SK-N-MC (cell line): ENCODE results near the gene PTPN12.

Experiments
- DNase-seq: peaks from one replicate; pipeline ENCODE4 v3.0.0-alpha.2; 2011; ENCODE audit warnings: low read depth, low spot score
- H3K27ac ChIP-seq: fragments of 200-600 bp; sonication (generic); 2 replicates; pipeline ENCODE4 v1.5.1; 2016; ENCODE audit warnings: mixed run types
- H3K36me3 ChIP-seq: fragments of 200-600 bp; sonication (generic); 2 replicates; pipeline ENCODE4 v1.6.1; 2017; ENCODE audit warnings: antibody characterized with exemption, low read length, mixed read lengths; ENCODE audit not compliant: insufficient read depth
- H3K4me3 ChIP-seq: fragments of 200-600 bp; sonication (generic); 2 replicates; pipeline ENCODE4 v1.5.1; 2016
- H3K9ac ChIP-seq: fragments of 200-600 bp; sonication (generic); 2 replicates; pipeline ENCODE4 v1.8.0; 2017; ENCODE audit warnings: mixed run types, mixed read lengths; ENCODE audit not compliant: insufficient read length
- H3K9me3 ChIP-seq: fragments of 200-600 bp; sonication (generic); 2 replicates; pipeline ENCODE4 v1.6.1; 2017; ENCODE audit warnings: low read depth, mild to moderate bottlenecking, antibody characterized with exemption, low read length, moderate library complexity, mixed read lengths
- EZH2 ChIP-seq: fragments of 200-600 bp; sonication (generic); IDR thresholded peaks from one replicate; pipeline ENCODE4 v1.6.1; 2017; ENCODE audit warnings: antibody characterized with exemption
- FOXP2 ChIP-seq: optimal IDR thresholded peaks from 2 replicates; pipeline ENCODE3; 2011; ENCODE audit warnings: mild to moderate bottlenecking, moderate library complexity; ENCODE audit not compliant: insufficient read depth; ENCODE audit errors: extremely low read length, control extremely low read depth
- POLR2AphosphoS5 ChIP-seq: IDR thresholded peaks from 2 replicates; pipeline ENCODE4 v1.6.1; 2012; ENCODE audit warnings: mild to moderate bottlenecking, low read depth, low read length, borderline replicate concordance

Gene PTPN12

GRCh38 chr7:77579797-77580196 is 42.7 kb downstream of the PTPN12 start:
- peak overlapping the region; percentile 76 for H3K27ac ChIP-seq
- H3K4me3 ChIP-seq, result no peak overlapping the region
- no peaks in the 10 kb centered on the region for H3K9me3 ChIP-seq
- no peak for DNase-seq
- no peak for TF ChIP-seq POLR2AphosphoS5
- no peak for TF ChIP-seq EZH2
- no peak for TF ChIP-seq FOXP2
- no peak overlapping the region for H3K9ac ChIP-seq
- H3K36me3 ChIP-seq, result 0 out of 2 replicates have a peak, but pooled peaks cover 5% of the 10 kb centered on the region

DNA sequence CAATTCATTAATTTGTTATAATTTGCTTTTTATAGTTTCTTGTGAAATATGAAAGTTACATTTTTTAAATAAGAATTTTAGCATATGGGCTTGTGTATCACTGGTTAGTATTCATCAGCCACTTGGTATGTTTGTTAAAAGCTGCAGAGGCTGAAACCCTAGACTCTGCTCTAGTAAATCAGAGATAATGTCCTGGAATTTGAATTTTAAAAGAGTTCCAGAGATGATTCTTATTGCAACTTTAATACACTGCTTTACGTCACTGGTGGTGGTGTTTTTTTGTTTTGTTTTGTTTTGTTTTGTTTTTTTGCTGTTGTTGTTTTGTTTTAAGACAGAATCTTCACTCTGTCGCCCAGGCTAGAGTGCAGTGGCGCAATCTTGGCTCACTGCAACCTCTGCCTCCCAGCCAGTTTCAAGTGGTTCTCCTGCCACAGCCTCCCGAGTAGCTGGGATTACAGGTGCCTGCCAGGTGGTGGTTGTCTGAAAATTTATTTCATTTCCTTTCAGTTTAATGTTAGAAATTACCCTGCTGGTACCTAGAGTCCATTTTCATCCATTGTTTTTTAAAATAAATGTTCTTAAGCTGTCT is 43.8 kb downstream of the PTPN12 start:
- Histone ChIP-seq H3K36me3 (peaks cover 5% of the 10 kb centered on the region; the same call in 1 of the 2 replicates), H3K27ac (no peak overlapping the region)
- no peak for DNase-seq

GRCh38 chr7:77587272-77587671 is 50.2 kb downstream of the PTPN12 start:
- H3K36me3 ChIP-seq, result peaks cover 5% of the 10 kb centered on the region; the same call in 1 of the 2 replicates
- H3K4me3 ChIP-seq, result no peak overlapping the region
- no peaks in the 10 kb centered on the region for H3K9me3 ChIP-seq
- TF ChIP-seq EZH2, result no peak
- H3K27ac ChIP-seq, result no peak overlapping the region
- DNase-seq, result no peak
- H3K9ac ChIP-seq, result no peak overlapping the region

More for the DNA sequence above, 43.8 kb downstream of the PTPN12 start:
- Histone ChIP-seq H3K9ac (no peak overlapping the region), H3K4me3 (no peak overlapping the region), H3K9me3 (no peaks in the 10 kb centered on the region)
- no peak for TF ChIP-seq FOXP2
- TF ChIP-seq POLR2AphosphoS5, result no peak
- no peak for TF ChIP-seq EZH2

- Histone ChIP-seq H3K36me3 (peaks cover 12% of the 10 kb centered on the region; the same call in 1 of the 2 replicates), H3K27ac (no peak overlapping the region), H3K9ac (no peak overlapping the region), H3K4me3 (no peak overlapping the region), H3K9me3 (no peaks in the 10 kb centered on the region)
- no peak for DNase-seq
- TF ChIP-seq POLR2AphosphoS5 (no peak), EZH2 (no peak), FOXP2 (no peak)
Observed at GRCh38 chr7:77600952-77601351, 63.9 kb downstream of the PTPN12 start.

GRCh38 chr7:77606562-77606961 is 69.5 kb downstream of the PTPN12 start:
- Histone ChIP-seq H3K9me3 (no peaks in the 10 kb centered on the region), H3K36me3 (peaks cover 8% of the 10 kb centered on the region; the same call in 1 of the 2 replicates), H3K4me3 (no peak overlapping the region), H3K27ac (no peak overlapping the region), H3K9ac (no peak overlapping the region)
- no peak for TF ChIP-seq EZH2
- TF ChIP-seq POLR2AphosphoS5, result no peak
- TF ChIP-seq FOXP2, result no peak
- no peak for DNase-seq

DNA sequence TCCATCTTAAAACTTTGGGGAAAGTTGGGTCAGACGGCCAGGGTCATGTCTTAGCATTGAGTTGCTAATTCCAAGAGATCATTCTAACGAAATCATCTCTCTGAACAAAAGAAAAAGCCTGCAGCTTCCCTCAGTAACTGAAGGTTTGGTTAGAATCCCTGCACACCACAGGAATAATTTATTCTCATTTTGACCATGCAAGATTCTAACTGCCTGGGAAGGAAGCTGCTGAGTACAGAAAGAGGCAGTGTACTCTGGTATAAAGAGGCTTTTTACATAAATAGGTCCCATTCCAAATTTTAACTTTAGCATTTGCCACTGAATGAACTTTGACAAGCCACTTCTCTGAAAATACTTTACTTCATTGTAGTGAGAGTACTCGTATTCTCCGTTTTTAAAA is 82.2 kb downstream of the PTPN12 start:
- no peak overlapping the region for H3K9ac ChIP-seq
- H3K27ac ChIP-seq, result no peak overlapping the region
- H3K9me3 ChIP-seq, result no peaks in the 10 kb centered on the region
- no peak for TF ChIP-seq POLR2AphosphoS5
- DNase-seq, result no peak
- H3K4me3 ChIP-seq, result no peak overlapping the region
- peaks cover 12% of the 10 kb centered on the region; the same call in 1 of the 2 replicates for H3K36me3 ChIP-seq

DNA sequence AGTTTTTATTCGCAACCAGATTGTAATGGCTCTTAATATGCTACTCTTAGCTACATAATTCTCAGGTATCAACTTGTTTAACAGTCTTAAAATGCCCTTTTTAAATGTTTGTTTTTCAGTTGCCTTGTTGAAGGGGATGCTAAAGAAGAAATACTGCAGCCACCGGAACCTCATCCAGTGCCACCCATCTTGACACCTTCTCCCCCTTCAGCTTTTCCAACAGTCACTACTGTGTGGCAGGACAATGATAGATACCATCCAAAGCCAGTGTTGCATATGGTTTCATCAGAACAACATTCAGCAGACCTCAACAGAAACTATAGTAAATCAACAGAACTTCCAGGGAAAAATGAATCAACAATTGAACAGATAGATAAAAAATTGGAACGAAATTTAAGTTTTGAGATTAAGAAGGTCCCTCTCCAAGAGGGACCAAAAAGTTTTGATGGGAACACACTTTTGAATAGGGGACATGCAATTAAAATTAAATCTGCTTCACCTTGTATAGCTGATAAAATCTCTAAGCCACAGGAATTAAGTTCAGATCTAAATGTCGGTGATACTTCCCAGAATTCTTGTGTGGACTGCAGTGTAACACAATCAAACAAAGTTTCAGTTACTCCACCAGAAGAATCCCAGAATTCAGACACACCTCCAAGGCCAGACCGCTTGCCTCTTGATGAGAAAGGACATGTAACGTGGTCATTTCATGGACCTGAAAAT is 89.7 kb downstream of the PTPN12 start:
- Histone ChIP-seq H3K9ac (no peak overlapping the region), H3K27ac (no peak overlapping the region), H3K4me3 (no peak overlapping the region), H3K36me3 (peaks cover 15% of the 10 kb centered on the region), H3K9me3 (no peaks in the 10 kb centered on the region)
- no peak for TF ChIP-seq POLR2AphosphoS5
- no peak for TF ChIP-seq EZH2
- TF ChIP-seq FOXP2, result no peak
- DNase-seq, result no peak

- peaks cover 11% of the 10 kb centered on the region for H3K36me3 ChIP-seq
- TF ChIP-seq POLR2AphosphoS5 (no peak), FOXP2 (no peak), EZH2 (no peak)
Observed at GRCh38 chr7:77627309-77627676, 90.2 kb downstream of the PTPN12 start.

GRCh38 chr7:77629797-77630196 is 92.7 kb downstream of the PTPN12 start:
- Histone ChIP-seq H3K9ac (no peak overlapping the region), H3K9me3 (no peaks in the 10 kb centered on the region), H3K4me3 (no peak overlapping the region), H3K36me3 (peaks cover 11% of the 10 kb centered on the region), H3K27ac (no peak overlapping the region)
- DNase-seq, result no peak
- TF ChIP-seq EZH2 (no peak), FOXP2 (no peak), POLR2AphosphoS5 (no peak)

More at GRCh38 chr7:77627309-77627676, 90.2 kb downstream of the PTPN12 start:
- H3K4me3 ChIP-seq, result no peak overlapping the region
- H3K27ac ChIP-seq, result no peak overlapping the region
- no peaks in the 10 kb centered on the region for H3K9me3 ChIP-seq
- no peak overlapping the region for H3K9ac ChIP-seq
- DNase-seq, result no peak
